ENCODE measurements around the gene ZDHHC8.

The ZDHHC8 gene

DNA sequence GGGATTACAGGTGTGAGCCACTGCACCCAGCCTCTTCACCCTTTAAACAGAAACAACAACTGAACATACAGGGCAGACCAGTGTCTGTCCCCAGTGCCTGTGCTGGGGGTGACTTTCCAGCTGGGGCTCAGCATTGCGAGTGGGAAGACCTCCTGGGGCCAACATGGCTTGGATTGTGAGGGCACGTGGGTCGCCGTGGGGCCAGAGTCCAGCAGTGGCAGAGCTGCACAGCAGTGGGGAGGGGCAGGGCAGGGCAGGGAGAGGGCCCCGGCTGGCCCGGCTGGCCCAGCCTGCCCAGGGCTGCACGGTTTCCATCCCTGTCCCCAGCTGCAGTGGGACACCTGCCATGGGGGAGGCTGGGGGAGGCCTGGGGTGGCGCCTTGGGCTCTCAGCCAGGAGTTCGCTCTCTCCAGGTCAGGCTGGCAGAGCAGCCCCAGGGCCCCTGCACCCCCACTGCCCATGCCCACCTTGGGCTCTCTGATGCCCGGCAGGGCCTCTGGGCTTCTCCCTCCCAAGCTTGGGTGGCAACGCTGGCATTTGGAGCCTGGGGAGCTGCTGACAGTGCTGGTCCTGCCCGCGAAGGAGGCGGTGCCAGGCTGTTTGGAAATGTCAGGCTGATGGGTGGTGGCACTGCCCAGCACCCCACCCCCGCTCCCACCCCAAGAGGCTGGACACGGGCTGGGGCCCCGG lies 49.7 kb downstream of the ZDHHC8 start:
- no peak for DNase-seq (ENCODE audit: low spot score)

DNA sequence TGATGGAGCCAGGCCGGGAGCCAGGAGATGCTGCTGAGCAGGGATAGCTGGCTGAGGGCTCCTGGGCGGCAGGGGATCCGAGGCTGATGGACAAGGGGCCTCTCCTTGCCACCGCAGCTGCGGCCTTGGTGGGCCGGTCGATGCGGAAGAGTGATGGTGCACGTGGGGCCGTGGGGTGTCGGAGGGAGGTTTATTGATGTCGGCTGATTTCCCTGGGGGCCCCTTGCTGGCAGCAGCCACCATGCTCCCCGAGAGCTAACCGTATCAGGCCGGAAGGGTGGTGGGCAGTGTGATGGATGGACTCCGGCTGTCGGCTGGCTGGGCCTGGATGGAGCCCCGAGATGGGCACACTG lies 50.3 kb downstream of the ZDHHC8 start:
- DNase-seq (ENCODE audit: low spot score) = no peak

DNA sequence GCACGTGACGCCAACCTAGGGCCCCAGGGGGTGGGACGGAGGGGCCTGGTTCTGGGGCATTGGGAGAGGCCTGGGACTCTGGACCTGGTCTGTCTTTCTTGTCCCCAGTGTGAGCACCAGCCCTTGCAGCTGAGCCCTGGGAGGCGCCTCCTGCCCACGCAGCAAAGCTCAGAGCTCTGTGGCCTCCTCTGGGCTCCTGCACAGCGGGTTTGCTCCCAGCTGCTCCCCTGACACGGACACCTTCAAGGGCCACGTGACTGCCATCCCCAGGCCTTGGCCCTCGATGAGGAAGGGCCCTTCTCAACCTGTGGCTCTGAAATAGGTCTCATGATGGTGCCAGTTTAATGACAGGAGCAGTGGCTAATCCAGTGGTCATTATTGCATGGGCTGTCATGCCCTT lies 50.8 kb downstream of the ZDHHC8 start:
- no peak for DNase-seq (ENCODE audit: low spot score)

DNA sequence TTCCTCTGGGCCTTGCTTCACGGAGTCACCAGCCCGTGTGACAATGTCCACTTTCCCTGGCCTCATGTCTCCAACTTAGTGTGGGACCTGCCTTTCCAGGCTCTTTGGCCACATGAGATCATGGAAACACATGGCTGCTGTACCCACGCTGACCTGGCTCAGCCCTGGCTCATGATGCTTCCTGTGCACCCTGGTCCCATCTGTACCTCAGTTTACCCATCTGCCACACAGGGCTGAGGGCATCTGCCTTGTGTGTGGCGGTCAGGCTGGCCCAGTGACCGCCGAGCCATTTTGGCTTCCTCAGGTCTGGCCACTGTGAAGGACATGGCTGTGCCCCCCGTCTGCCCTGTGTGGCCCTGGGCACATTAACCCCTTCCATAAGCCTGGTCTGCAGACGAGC lies 51.5 kb downstream of the ZDHHC8 start:
- no peak for DNase-seq (ENCODE audit: low spot score)

DNA sequence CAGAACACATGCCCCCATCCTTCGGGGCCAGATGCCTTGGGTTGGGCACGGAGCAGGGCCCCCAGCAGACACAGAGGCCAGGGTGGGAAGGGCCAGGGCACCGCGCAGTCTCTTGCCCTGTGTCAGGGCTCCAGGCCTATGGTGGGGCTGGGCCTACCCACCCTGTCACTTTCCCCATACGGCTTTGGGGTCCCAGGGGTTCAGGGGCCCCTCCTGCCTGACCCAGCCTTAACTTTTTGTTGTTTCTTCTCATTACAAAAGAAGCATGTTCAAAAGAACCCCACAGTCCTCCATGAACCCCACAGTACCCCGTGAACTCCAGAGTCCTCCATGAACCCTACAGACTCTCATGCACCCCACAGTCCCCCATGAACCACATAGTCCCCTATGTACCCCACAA lies 52.2 kb downstream of the ZDHHC8 start:
- DNase-seq (ENCODE audit: low spot score) = no peak

DNA sequence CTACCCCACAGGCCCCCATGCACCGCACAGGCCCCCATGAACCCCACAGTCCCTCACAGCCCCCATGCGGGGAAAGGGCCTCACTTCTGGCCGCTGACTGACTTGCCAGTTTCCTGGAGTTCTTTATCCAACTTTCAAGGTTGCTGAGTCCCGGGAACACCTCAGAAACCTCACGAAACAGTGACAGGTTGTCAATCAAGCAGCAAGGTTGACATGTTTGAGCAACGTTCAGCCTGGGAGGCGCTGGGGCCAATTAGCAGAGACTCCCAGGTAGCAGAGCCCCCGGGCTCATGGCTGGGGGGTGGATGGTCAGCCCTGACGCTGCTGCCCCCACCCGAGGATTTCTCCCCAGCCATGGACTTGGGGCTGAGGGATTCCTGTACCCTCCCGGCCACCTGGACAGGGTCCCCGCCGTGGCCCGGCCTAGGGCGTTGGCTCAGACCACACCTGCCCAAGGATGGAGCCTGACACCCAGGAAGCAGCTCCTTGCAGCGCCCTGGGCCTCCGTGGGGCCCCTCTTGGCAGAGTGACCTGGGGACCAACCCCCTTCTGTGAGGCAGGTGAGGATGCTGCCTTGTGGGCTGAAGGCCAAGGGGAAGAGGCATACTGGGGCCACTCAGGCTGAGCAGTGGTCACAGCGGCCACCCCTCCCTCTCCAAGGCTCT lies 53.0 kb downstream of the ZDHHC8 start:
- no peak for DNase-seq (ENCODE audit: low spot score)

DNA sequence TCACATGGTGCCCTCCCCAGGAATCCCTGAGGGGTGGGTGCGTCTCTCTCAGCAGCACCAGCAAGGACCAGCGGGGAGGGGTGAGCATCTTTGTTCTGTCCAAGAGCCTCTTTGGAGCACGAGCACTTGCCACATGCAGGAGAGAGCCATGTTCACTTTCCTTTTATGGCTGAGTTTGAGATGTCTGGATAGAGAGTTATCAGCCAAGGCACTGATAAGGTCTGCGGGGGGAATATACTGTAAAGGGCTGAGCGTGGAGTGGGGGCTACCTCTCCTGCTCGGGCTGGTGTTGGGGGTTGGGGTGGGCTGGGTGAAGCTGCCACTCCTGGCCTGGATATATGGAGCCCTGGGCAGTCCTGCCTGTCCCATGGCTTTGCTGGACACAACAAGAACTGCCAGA lies 54.1 kb downstream of the ZDHHC8 start:
- no peak for DNase-seq (ENCODE audit: low spot score)

DNA sequence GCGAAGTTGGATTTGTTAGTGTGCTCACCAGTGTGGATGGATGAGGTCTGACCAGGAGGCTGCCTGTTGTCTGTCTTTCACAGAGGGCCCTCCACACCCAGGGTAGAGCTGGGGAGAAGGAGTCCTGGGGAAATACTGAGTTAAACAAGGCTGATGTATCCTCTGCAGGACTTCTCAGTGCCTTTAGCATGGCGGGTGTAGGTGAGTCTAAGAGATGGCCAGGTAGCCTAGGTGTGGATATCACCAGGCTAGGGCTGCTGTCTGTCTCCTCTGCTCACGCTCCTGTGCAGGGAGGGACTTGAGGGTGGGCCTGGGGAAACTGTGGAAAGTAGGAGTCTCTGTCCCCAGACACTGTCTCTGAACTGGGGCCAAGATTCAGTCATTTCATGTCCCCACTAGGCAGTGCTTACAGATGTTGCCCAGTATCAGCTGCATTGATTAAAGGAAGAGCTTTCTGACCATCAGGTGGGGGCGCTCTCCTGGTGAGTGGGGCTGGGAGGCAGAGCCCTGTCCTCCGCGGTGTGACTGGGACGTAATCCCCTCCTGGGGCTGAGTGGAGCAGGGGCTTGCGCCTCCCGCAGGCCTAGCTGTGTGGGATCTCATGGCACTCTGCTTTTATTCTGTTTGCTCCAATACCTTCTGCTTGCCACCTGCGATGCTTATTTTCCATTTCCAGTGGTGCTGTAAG lies 54.7 kb downstream of the ZDHHC8 start:
- no peak for DNase-seq (ENCODE audit: low spot score)

DNA sequence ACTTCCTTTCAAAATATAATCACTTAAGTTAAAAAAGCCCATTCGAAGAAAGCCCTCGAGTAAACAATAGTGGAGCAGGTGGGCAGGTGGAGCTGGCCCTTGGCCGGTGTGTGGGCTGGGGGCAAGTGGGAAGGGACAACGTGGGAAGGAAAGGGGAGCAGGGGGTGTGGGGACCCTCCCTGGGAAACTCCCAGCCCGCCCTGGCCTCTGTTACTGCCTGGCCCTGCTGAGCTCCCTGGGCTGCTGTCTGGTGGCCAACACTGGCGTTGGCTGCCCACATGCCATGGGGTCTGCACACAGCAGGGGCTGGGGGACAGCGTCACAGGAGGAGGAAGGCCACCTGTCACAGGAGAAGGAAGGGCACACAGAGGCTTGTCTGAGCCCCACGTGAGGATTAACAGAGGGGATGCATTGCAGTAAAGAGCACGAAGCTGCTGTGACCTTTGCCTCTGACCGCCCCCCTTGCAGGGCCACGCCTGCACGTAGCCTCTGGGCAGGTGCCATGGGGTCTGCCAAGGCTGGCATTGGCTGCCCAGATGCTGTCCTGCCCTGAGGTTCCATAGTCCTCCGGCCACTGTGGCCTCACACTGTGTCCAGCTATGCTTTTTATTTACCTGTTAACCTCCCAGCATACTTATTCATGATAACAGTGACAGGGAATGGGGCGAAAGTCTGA lies 55.4 kb downstream of the ZDHHC8 start:
- no peak for DNase-seq (ENCODE audit: low spot score)

DNA sequence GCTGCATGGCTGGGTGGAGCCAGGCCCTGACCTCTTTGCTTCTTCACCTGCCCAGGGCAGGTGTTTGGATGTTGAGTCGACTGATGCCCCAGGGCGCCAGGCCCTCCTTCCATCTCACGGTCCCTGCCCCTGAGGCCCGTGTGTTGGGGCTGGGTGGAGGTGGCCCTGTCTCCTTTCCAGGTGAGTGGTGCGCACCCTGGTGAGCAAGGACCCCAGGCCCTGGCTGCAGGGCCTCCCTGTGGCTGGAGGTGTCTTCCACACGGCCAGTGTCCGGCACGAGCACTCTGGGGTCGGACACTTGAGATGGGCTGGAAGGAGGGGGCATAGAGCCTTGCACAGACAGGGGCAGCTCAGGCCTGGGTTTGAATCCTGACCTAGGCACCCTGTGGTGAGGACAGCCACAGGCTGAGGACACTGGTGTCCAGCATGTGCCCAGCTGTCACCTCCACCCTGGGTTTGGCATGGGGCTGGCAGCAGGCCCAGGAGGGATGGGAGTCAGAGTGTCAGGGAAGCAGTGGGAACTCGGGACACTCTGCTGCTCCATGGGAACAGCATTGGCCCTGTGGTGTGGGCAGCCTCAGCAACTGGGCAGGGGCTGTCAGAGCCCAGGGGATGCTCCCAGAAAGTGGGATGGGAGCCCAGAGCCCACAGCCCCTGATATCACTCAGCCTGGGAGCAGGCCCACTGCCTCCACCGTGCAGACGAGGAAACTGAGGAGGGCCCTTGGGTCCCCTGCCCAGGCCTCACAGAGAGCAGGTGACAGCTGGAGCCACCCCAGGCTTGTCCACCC lies 56.4 kb downstream of the ZDHHC8 start:
- no peak for DNase-seq (ENCODE audit: low spot score)

DNA sequence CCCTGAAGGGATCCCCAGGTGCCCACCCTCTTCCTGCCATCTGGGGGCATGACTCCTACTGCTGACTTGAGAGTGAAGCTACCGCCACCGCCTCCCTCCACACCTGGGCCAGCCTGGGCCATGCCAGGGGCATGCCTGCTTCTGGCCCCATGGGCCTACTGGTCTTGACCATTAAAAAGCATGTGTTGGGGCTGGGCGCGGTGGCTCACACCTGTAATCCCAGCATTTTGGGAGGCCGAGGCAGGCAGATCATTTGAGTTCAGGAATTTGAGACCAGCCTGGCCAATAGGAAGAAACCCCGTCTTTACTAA lies 56.9 kb downstream of the ZDHHC8 start:
- DNase-seq (ENCODE audit: low spot score) = no peak

DNA sequence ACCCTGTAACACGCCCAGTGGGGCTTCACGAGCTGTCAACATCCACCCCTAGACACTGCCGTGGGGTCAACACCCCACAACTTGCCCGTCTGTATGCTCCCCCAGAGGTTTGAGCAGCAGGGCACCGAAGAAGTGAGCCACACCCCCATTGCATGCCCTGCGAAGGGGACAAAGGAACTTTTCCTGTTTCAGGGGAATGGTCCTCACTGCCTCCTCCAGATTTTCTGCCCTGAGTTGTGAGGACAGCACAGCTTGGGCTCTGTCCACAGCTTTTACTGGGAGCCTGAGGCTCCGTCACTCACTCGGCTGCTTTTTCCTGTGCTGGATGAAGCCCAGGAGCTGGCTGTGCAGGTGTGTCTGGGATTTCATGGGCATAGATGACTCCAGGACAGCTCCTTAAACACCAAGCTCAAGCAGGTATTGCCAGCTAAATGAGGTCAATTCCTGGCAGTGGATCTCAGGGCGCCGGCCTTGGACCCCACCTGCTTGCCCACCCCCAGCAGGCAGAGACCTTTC lies 59.5 kb downstream of the ZDHHC8 start:
- no peak for DNase-seq (ENCODE audit: low spot score)

DNA sequence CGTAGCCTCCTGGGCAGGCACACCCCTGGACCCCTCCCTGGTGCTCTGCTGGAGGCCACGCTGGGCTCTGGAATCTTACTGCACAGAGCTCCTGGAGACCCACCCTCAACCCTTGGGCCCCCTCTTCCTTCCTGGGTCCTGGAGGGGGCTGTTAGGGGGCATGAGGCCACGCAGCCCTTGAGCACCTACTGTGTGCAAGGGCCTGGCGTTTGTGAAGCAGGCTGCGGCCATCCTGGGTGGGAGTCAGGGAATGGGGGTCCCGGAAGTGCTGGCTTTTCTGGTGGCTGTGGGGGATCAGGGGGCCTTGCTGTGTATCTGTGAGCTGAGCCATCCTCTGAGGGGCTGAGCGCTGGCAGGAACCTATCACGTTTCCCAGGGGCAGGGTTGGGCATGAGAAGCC lies 60.2 kb downstream of the ZDHHC8 start:
- DNase-seq (ENCODE audit: low spot score) = no peak

DNA sequence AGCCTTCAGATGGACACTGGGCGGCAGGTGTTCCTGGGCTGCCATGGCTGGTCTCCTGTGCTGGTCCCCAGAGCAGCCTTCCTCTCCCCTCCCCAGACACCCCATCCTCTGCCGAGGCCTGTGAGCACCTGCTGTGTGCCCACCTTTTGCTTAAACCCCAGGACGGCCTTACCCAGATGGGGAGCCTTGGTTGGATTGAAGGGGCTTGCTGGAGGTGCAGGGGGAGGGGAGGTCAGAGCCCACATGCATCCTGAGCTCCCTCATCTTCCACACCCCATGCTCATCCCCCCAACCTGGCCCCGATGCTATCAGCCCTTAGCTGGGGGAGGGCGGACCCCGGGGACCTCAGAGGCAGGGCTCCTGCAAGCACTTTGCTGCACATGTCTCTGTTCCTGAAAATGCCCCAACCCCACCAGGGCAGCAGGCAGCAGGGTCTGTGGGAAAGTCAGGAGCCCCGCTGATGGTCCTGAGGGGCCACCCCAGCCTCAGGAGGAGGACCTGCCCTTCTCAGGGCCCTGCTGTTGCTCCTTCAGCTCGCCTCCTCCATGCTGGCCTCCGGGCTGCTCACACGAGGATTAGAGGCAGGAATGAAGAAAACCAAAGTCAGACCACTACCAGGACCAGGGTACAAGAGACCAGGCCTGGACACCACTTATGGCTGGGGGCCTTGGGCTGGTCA lies 60.8 kb downstream of the ZDHHC8 start:
- DNase-seq (ENCODE audit: low spot score) = no peak

DNA sequence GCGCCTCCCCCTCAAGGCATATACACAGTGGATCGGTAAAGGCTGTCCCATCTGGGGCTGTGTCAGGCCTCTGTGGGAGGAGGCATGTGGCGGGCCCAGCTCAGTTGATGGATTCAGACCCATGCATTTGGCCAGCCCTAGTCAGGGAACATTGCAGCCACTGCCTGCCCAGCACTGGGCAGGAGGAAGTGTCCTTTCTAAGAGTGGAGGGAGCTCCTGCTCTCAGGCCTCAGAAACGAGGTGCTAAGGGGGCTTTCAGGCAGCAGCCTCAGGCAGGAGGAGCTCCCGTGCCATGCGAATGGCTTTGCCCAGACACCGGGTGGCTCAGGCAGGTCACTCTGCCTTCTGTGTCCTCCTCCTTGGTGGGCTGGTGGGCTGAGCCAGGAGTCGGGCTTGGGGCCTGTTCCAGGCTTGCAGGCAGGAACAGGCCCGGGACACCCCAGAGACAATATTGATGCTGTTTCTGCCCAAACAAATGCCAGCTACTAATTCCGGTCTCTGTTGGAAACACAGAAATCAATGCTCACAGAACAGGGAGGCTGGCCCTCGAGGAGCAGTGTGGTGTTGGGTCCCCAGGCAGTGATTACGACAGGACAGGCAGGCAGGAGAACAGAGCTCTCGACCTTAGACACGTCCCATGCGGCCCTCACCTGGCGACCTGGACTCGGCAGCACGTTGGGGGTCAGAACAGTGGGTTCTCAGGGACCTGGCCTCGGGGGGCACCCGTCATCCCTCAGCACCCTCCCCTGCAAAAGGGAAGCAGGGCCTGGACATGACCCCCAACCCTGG lies 61.6 kb downstream of the ZDHHC8 start:
- DNase-seq (ENCODE audit: low spot score) = no peak

DNA sequence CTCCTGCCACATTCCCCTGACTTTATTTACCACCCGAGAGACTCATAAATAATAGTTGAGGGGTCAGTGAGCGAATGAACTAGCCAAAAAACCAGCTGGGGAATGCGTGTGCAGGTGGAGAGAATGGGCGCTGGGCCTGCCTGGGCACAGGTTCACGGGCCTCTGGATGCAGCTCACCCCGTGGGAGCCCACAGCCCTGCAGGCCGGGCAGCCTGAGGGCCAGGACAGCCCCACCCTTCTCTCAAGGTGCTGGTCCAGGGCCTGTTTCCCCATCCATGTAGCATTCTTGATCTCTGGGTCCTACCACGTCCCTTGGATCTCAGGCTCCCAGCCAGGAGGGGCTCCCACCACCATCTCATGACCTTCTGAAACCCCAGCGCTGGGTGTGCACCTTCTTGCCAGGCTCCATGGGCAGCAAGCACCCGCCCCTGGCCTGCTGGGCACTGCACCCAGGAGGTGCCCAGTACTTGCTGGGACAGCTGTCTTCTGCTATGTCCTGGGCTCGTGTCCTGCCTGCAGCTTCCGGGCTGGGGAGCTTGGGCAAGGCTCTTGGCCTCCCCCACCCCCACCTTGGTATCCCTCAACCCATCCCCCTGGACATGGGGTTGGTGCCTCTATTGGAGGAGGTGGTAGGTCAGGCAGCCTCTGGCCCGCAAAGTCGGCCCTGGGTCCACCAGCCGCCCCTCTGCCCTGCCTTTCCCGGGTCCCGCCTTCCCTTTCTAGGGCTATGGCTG lies 62.3 kb downstream of the ZDHHC8 start:
- no peak for DNase-seq (ENCODE audit: low spot score)

DNA sequence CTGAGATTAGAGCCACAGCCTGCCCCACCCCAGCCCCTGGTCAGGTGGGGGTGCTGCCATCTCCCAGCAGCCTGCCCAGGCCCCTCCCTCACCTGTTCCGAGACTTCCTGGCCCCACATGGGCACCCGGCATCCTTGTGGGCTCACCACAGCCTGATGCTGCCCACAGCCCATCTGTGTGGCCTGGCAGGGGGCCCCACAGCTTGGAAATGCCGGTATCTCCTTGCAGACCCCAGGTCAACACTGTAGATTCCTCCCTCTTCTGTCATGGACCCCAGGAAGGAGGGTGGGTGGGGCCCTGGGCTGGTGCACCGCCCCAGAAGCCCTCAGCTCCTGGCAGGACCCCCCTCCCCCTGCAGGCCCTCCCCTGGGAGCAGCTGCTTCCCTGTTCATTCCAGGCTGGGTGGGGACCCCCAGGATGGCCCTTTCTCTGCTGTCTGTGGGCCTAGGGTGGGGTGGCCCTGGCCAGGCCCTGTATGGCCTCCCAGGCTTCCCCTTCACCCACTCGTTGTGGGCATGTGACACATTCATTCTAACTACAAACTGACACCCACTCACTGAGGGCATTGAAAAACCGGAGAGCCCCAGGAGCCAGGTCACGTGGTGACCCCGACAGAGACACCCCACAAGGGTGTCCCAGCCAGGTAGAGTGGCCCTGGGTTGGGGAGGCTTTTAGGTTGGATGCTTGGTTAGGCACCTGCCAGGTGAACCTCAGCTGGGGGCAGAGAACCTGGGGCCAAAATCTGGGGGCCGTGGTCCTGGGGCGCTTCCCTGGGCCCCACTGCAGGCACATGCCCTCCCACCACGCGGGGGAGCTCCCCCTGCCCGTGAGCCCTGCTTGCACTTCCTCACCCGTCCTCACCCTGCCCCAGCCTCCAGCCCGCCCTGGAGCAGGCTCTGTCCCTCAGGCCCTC lies 63.3 kb downstream of the ZDHHC8 start:
- DNase-seq (ENCODE audit: low spot score) = no peak

DNA sequence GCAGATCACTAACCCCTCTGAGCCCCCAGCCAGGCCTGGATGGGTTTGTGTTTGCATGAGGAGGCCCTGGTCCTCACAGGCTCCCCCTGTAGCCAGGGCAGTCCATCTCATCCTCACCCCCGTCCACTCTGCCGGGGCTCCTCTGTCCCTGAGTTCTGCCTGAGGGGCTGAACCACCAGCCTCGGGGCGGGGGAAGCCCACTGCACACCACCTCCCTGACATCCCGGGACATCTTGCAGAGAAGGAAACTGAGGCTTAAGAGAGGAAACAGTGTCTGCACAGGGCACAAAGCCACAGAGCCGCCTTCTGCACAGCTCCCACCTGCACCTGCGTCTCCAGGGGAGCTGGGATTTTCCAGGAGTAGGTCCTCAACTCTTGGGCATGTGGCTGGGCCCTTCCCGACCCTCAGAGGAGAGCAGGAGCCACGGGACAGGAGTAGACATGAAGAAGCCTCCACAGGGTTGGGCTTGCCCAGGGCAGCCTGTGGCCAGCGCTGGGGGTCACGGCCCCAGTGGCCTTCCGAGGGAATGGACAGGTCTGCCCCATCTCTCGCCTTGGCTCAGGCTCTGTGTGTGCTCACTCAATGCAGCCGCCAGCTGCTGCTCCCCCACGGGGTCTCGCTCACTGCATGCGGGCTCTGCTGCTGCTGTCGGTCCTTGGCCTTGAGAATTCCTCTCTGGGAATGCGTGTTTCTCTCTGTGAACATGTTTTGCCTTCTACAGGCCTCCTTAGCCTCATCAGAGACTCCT lies 64.7 kb downstream of the ZDHHC8 start:
- no peak for DNase-seq (ENCODE audit: low spot score)
